Upper lobe of left lung (tissue), 6 donors: ENCODE results near the gene ADRA1B. TPM values are rescaled to one million over a fixed set of nuclear protein-coding genes. Genes with fewer than 3 reads are reported as not detected.

Source experiments
- ATAC-seq, 2 donors: fragments of 200-7000 bp; cut with Tn5 transposase; one replicate each; pipeline ENCODE4 v1.9.1; 2022; ENCODE audit warnings: mild to moderate bottlenecking in 2 of 2, moderate library complexity in 2 of 2; ENCODE audit not compliant: low FRiP score in 2 of 2
- DNase-seq, 2 donors: peaks; one replicate each; pipeline ENCODE4 v3.0.0-alpha.2; 2019 to 2020
- H3K27ac ChIP-seq, 4 donors: fragments of 200-600 bp; sonication (generic); one replicate each; pipeline ENCODE4 v1.5.1; 2016 to 2019
- H3K27me3 ChIP-seq, 4 donors: fragments of 200-600 bp; sonication (generic); one replicate each; pipeline ENCODE4 v1.5.1; 2017 to 2019
- H3K36me3 ChIP-seq, 4 donors: fragments of 200-600 bp; sonication (generic); one replicate each; pipeline ENCODE4 v1.5.1; 2016 to 2019
- H3K4me1 ChIP-seq, 4 donors: fragments of 200-600 bp; sonication (generic); one replicate each; pipeline ENCODE4 v1.5.1; 2018 to 2019
- H3K4me3 ChIP-seq, 4 donors: fragments of 200-600 bp; sonication (generic); one replicate each; pipeline ENCODE4 v1.5.1; 2017 to 2019; ENCODE audit warnings: mild to moderate bottlenecking in 2 of 4, moderate library complexity in 1 of 4
- H3K9me3 ChIP-seq, 4 donors: fragments of 200-600 bp; sonication (generic); one replicate each; pipeline ENCODE4 v1.5.1; 2018 to 2019
- CTCF ChIP-seq, 6 experiments: fragments of 450-650 bp in 4 of 6; fragments of 200-600 bp in 2 of 6; sonication (generic) in 2 of 6; IDR thresholded peaks; one replicate each; pipeline ENCODE4 v1.5.1; 2016 to 2019; ENCODE audit warnings: antibody characterized with exemption in 6 of 6
- EP300 ChIP-seq, 4 donors: sonication (generic); formaldehyde crosslinking; IDR thresholded peaks; one replicate each; pipeline ENCODE4 v1.5.1; 2017; ENCODE audit warnings: antibody characterized with exemption in 4 of 4, control low read depth in 2 of 4
- POLR2A ChIP-seq, 4 donors: fragments of 450-650 bp; IDR thresholded peaks; one replicate each; pipeline ENCODE4 v1.5.1; 2016 to 2017; ENCODE audit warnings: antibody characterized with exemption in 4 of 4, mild to moderate bottlenecking in 2 of 4
- POLR2AphosphoS5 ChIP-seq, 2 donors: sonication (generic); formaldehyde crosslinking; IDR thresholded peaks; one replicate each; pipeline ENCODE4 v1.5.1; 2017; ENCODE audit warnings: antibody characterized with exemption in 2 of 2
- WGBS, 2 donors: methylation state at CpG; one replicate each; pipeline ENCODE4 v1.1.5; 2017 to 2018; 5-methylcytosine and 5-hydroxymethylcytosine counted together
- total RNA-seq, 6 donors: library from RNA; depleted of rRNA in 4 of 6; stranded (reverse); fragments of >200 nt in 4 of 6; gene quantifications; one replicate each; pipeline versions ENCODE4 v1.1.0 to v1.2.1, GENCODE V29; 2016 to 2021
- donor health status: DM: no; HTN: no; CAD: no; lungs with moderate emphysema.
- donor health status: DM: no; HTN: yes; CAD: no; lungs with severe emphysema.

The ADRA1B gene
- total RNA-seq, 6 donors from 2014 or later: 3.4 to 9.9 (median 5.9) TPM

- ATAC-seq: no peak
Observed at GRCh38 chr5:159992566-159992965, 76.3 kb downstream of the ADRA1B start.

GRCh38 chr5:159993194-159993593 lies 76.9 kb downstream of the ADRA1B start:
- DNase-seq: no peak
- 100% methylated on average over 2 of the region's 2 CpGs for WGBS, 2 donors

More at GRCh38 chr5:159992566-159992965, 76.3 kb downstream of the ADRA1B start:
- H3K4me1 ChIP-seq: peaks cover 0 to under 1% (median 0%) of the 10 kb centered on the region in 4 donors
- TF ChIP-seq POLR2A (IDR thresholded peaks at IDR 0.05) (no peak), POLR2AphosphoS5 (IDR thresholded peaks at IDR 0.05) (no peak), EP300 (IDR thresholded peaks at IDR 0.05) (no peak), CTCF (IDR thresholded peaks at IDR 0.05) (no peak)
- no peaks in the 10 kb centered on the region for H3K27me3 ChIP-seq
- no peak for DNase-seq
- no peak overlapping the region for H3K27ac ChIP-seq
- no peaks in the 10 kb centered on the region for H3K36me3 ChIP-seq
- peaks cover 0 to 10% (median 0%) of the 10 kb centered on the region in 4 donors for H3K9me3 ChIP-seq
- H3K4me3 ChIP-seq: no peak overlapping the region
- 85 to 88% methylated on average over 1 of the region's 1 CpG for WGBS, 2 donors

GRCh38 chr5:159995907-159996306 lies 79.6 kb downstream of the ADRA1B start:
- no peak for DNase-seq

More at GRCh38 chr5:159993194-159993593, 76.9 kb downstream of the ADRA1B start:
- no peaks in the 10 kb centered on the region for H3K4me1 ChIP-seq
- TF ChIP-seq EP300 (IDR thresholded peaks at IDR 0.05) (no peak), POLR2A (IDR thresholded peaks at IDR 0.05) (no peak), POLR2AphosphoS5 (IDR thresholded peaks at IDR 0.05) (no peak), CTCF (IDR thresholded peaks at IDR 0.05) (no peak)
- H3K4me3 ChIP-seq: no peak overlapping the region
- H3K27ac ChIP-seq: no peak overlapping the region
- ATAC-seq: no peak
- no peaks in the 10 kb centered on the region for H3K36me3 ChIP-seq
- peaks cover 0 to 10% (median 0%) of the 10 kb centered on the region in 4 donors for H3K9me3 ChIP-seq
- H3K27me3 ChIP-seq: no peaks in the 10 kb centered on the region

GRCh38 chr5:160001457-160001856 lies 85.2 kb downstream of the ADRA1B start:
- no peak overlapping the region for H3K27ac ChIP-seq
- DNase-seq: no peak
- WGBS, 2 donors: 43 to 46% methylated on average over 3 of the region's 3 CpGs

More at GRCh38 chr5:159995907-159996306, 79.6 kb downstream of the ADRA1B start:
- no peak overlapping the region for H3K27ac ChIP-seq
- no peak for TF ChIP-seq CTCF (IDR thresholded peaks at IDR 0.05)
- no peaks in the 10 kb centered on the region for H3K36me3 ChIP-seq
- H3K4me1 ChIP-seq: no peaks in the 10 kb centered on the region
- no peak overlapping the region for H3K4me3 ChIP-seq
- no peaks in the 10 kb centered on the region for H3K27me3 ChIP-seq
- H3K9me3 ChIP-seq: peaks cover 0 to 10% (median 0%) of the 10 kb centered on the region in 4 donors
- 76 to 81% methylated on average over 3 of the region's 3 CpGs for WGBS, 2 donors
- no peak for ATAC-seq

More at GRCh38 chr5:160001457-160001856, 85.2 kb downstream of the ADRA1B start:
- Histone ChIP-seq H3K4me3 (no peak overlapping the region), H3K9me3 (no peaks in the 10 kb centered on the region), H3K27me3 (no peaks in the 10 kb centered on the region), H3K4me1 (no peaks in the 10 kb centered on the region), H3K36me3 (no peaks in the 10 kb centered on the region)
- ATAC-seq: no peak
- TF ChIP-seq EP300 (IDR thresholded peaks at IDR 0.05) (no peak), POLR2AphosphoS5 (IDR thresholded peaks at IDR 0.05) (no peak), CTCF (IDR thresholded peaks at IDR 0.05) (no peak), POLR2A (IDR thresholded peaks at IDR 0.05) (no peak)
